GM23338 (cell line): ENCODE measurements around the gene IPCEF1. TPM values are rescaled to one million over a fixed set of nuclear protein-coding genes. Genes with fewer than 3 reads are reported as not detected.

ENCODE experiments used
- ATAC-seq: fragments of 200-7000 bp; cut with Tn5 transposase; 3 replicates; pipeline ENCODE4 v1.9.1; 2020
- DNase-seq: peaks from one replicate; pipeline ENCODE4 v3.0.0-alpha.2; 2015; ENCODE audit warnings: low spot score
- H2AFZ ChIP-seq: fragments of 200-600 bp; sonication (generic); 2 replicates; pipeline ENCODE4 v1.8.0; 2016; ENCODE audit warnings: antibody characterized with exemption, mild to moderate bottlenecking, moderate library complexity
- H3F3A ChIP-seq: fragments of 200-600 bp; sonication (generic); replicated peaks from 2 replicates; pipeline ENCODE4 v1.8.0; 2017; ENCODE audit warnings: antibody characterized with exemption, mixed run types, low read depth
- H3K27ac ChIP-seq: fragments of 200-600 bp; sonication (generic); 2 replicates; pipeline ENCODE4 v1.6.1; 2016; ENCODE audit warnings: low read depth
- H3K27me3 ChIP-seq: fragments of 200-600 bp; sonication (generic); 2 replicates; pipeline ENCODE4 v1.8.0; 2016; ENCODE audit warnings: mild to moderate bottlenecking, mixed run types, moderate library complexity; ENCODE audit not compliant: insufficient read depth
- H3K36me3 ChIP-seq: fragments of 200-600 bp; sonication (generic); 2 replicates; pipeline ENCODE4 v1.8.0; 2016; ENCODE audit warnings: mild to moderate bottlenecking; ENCODE audit not compliant: insufficient read depth
- H3K4me1 ChIP-seq: fragments of 200-600 bp; sonication (generic); 2 replicates; pipeline ENCODE4 v1.8.0; 2016; ENCODE audit warnings: mild to moderate bottlenecking, moderate library complexity; ENCODE audit not compliant: insufficient read depth
- H3K4me2 ChIP-seq: fragments of 200-600 bp; sonication (generic); 2 replicates; pipeline ENCODE4 v1.7.1; 2017; ENCODE audit warnings: mixed run types
- H3K4me3 ChIP-seq: fragments of 200-600 bp; sonication (generic); 2 replicates; pipeline ENCODE4 v1.6.1; 2016; ENCODE audit warnings: mixed run types
- H3K79me2 ChIP-seq: fragments of 200-600 bp; sonication (generic); replicated peaks from 2 replicates; pipeline ENCODE4 v1.8.0; 2017; ENCODE audit warnings: mild to moderate bottlenecking; ENCODE audit not compliant: insufficient read depth
- H3K9me2 ChIP-seq: fragments of 200-600 bp; sonication (generic); 2 replicates; pipeline ENCODE4 v1.8.0; 2017; ENCODE audit not compliant: insufficient read depth
- H4K20me1 ChIP-seq: fragments of 200-600 bp; sonication (generic); replicated peaks from 2 replicates; pipeline ENCODE4 v1.8.0; 2017; ENCODE audit warnings: mild to moderate bottlenecking; ENCODE audit not compliant: insufficient read depth
- H3K27ac Mint-ChIP-seq: 2 replicates; pipeline ENCODE4 v1.8.0; 2020; ENCODE audit warnings: inconsistent platforms, mild to moderate bottlenecking, moderate library complexity, mixed read lengths
- H3K27me3 Mint-ChIP-seq: 3 replicates; pipeline ENCODE4 v1.8.0; 2022; ENCODE audit warnings: low read depth, mild to moderate bottlenecking, moderate library complexity, mixed read lengths, inconsistent platforms; ENCODE audit not compliant: insufficient read depth, poor library complexity
- H3K36me3 Mint-ChIP-seq: 3 replicates; pipeline ENCODE4 v1.8.0; 2021; ENCODE audit warnings: low read depth, mild to moderate bottlenecking, inconsistent platforms, moderate library complexity, mixed read lengths
- H3K4me1 Mint-ChIP-seq: 3 replicates; pipeline ENCODE4 v1.8.0; 2020; ENCODE audit warnings: mild to moderate bottlenecking, inconsistent platforms, mixed read lengths
- H3K4me3 Mint-ChIP-seq: 3 replicates; pipeline ENCODE4 v1.8.0; 2021; ENCODE audit warnings: moderate library complexity, mild to moderate bottlenecking, inconsistent platforms, mixed read lengths
- H3K9me3 Mint-ChIP-seq: 3 replicates; pipeline ENCODE4 v1.8.0; 2020; ENCODE audit warnings: moderate library complexity, mild to moderate bottlenecking, inconsistent platforms, mixed read lengths
- ETS1 ChIP-seq: IDR thresholded peaks from 2 replicates; pipeline ENCODE4 v1.6.1; 2016; ENCODE audit warnings: antibody characterized with exemption
- JUNB ChIP-seq: IDR thresholded peaks from one replicate; pipeline ENCODE4 v1.6.1; 2016; ENCODE audit warnings: antibody characterized with exemption; ENCODE audit not compliant: unreplicated experiment
- POLR2AphosphoS5 ChIP-seq: IDR thresholded peaks from 2 replicates; pipeline ENCODE4 v1.6.1; 2016; ENCODE audit warnings: antibody characterized with exemption, low read depth
- ZNF114 ChIP-seq: fragments of 250-450 bp; sonication (Bioruptor Pico); IDR thresholded peaks from 2 replicates; pipeline ENCODE4 v1.5.0; 2020; ENCODE audit warnings: mild to moderate bottlenecking, moderate library complexity
- ZNF462 ChIP-seq: fragments of 250-450 bp; sonication (Bioruptor Pico); IDR thresholded peaks from 2 replicates; pipeline ENCODE4 v1.5.0; 2020; ENCODE audit warnings: mild to moderate bottlenecking, moderate library complexity
- polyA plus RNA-seq: library from polyadenylated mRNA; unstranded; fragments of >200 nt; fragmentation: Nextera tagmentation; extraction: Ambion mirVana; gene quantifications from 2 replicates; pipeline ENCODE4 v1.2.1, GENCODE V29; 2016
- total RNA-seq: library from RNA; depleted of rRNA; stranded (reverse); fragments of >200 nt; shearing (Covaris generic); gene quantifications from 2 replicates; pipeline ENCODE4 v1.2.3, GENCODE V29; 2014

The IPCEF1 gene
- total and polyA plus RNA-seq, 2 experiments from 2014 or later, result 0.15 to 1.8 TPM

GRCh38 chr6:154403788-154404187, 47.2 kb upstream of the IPCEF1 start (continued):
- TF ChIP-seq ZNF462 (no peak), POLR2AphosphoS5 (no peak)

GRCh38 chr6:154402081-154402780, 45.6 kb upstream of the IPCEF1 start:
- H3K27ac Mint-ChIP-seq, result no peak overlapping the region; the same call in 1 of the 2 replicates
- no peak overlapping the region for H3K4me2 ChIP-seq

More at GRCh38 chr6:154402081-154402780, 45.6 kb upstream of the IPCEF1 start:
- Histone ChIP-seq H3K4me1 (no peaks in the 10 kb centered on the region; the same call in 1 of the 2 replicates), H4K20me1 (no peaks in the 10 kb centered on the region), H3K27ac (no peak overlapping the region), H3K79me2 (no peaks in the 10 kb centered on the region), H3K27me3 (no peaks in the 10 kb centered on the region), H2AFZ (no peak overlapping the region), H3F3A (no peaks in the 10 kb centered on the region), H3K4me3 (no peak overlapping the region), H3K9me2 (no peaks in the 10 kb centered on the region), H3K36me3 (no peaks in the 10 kb centered on the region)
- Mint-ChIP-seq H3K27me3 (peaks cover 6% of the 10 kb centered on the region), H3K36me3 (peaks cover 18% of the 10 kb centered on the region), H3K4me3 (no peak overlapping the region), H3K9me3 (no peaks in the 10 kb centered on the region; the same call in 2 of the 3 replicates), H3K4me1 (peaks cover 4% of the 10 kb centered on the region; the same call in 2 of the 3 replicates)
- DNase-seq, result no peak
- TF ChIP-seq ETS1 (no peak), JUNB (no peak), ZNF114 (CRISPR knock-in tag) (no peak)
- ATAC-seq, result no peak
